Activated naive CD8-positive, alpha-beta T cell treated with anti-CD3 and anti-CD28 coated beads, Interleukin-2, amount 50 U/mL, for 16 hours (primary cell): ENCODE measurements around the gene RNF220.
"Not testable (repeated sequence)": the region's sequence is repeated elsewhere in the genome, so short reads cannot be mapped to it uniquely, and the experiment has no call there.

Experiments
- DNase-seq: peaks from one replicate; pipeline ENCODE4 v3.0.0-alpha.2; 2020; ENCODE audit warnings: low read depth, low spot score

Gene RNF220

DNA sequence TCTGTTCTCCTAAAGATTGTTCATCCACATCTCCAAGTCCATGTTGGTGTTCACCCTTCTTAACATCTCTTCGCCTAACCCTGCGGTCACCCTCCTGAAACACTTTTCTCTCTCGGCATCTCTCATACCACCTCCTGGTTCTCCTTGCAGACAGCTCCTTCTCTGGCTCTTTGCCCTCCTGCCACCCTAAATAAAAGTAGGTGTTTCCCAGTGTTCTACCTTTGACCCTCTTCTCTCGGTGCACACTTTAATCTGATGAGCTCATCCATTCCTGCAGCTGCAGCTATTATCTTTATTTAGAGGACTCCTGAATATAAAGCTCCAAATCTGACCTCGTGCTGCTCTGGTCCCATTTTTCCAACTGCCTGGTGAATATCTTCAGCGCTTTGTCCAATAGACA is 142.3 kb downstream of the RNF220 start:
- DNase-seq = no peak

GRCh38 chr1:44547837-44548236 is 142.8 kb downstream of the RNF220 start:
- DNase-seq = no peak

DNA sequence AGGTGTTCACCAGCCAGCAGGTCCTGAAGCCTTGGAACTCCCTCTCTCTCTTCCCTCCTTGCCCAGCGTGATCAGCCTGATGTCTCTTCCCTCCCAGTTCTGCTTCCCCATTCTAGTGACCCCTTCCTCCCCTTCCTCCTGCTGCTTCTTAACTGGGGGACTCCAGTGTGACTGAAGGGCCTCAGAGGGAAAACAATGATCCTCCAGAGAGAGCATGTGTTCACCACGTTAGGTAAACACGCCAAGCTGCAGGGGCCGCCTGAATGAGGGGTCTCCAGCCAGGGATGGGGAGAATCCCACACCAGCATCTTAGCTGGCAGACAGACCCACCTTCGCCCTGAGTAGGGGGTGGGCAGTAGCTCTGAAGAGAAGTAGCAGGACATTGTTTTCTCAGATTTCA is 144.5 kb downstream of the RNF220 start:
- no peak for DNase-seq

DNA sequence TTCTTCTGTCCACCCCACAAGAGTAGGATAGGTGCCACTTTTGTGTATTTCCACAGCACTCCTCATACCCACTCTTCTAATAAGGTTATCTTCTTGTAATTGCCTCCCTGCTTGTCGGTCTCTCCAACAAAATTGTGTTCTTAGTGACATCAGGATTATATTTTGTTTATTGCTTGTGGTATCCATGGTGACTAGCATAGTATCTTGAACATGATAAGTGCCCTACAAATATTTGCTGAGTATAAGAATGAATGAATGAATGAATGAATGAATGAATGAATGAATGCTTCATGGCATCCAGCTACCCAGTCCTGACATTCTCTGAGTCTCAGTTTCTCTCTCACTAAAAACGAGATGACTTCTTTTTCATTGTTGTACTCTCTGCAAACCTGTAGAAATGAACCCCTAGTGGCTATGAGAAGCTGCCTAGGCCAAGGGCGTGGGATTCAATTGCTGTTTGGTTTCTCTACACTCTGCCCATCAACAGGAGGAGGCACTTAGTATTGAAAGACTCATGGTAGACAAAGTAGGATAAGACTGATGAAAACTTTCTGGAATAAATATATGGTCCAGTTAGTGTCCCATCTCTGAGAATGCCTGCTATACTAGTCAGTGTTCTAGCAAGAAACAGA is 148.2 kb downstream of the RNF220 start:
- no peak for DNase-seq

GRCh38 chr1:44553771-44554170 is 148.7 kb downstream of the RNF220 start:
- no peak for DNase-seq

DNA sequence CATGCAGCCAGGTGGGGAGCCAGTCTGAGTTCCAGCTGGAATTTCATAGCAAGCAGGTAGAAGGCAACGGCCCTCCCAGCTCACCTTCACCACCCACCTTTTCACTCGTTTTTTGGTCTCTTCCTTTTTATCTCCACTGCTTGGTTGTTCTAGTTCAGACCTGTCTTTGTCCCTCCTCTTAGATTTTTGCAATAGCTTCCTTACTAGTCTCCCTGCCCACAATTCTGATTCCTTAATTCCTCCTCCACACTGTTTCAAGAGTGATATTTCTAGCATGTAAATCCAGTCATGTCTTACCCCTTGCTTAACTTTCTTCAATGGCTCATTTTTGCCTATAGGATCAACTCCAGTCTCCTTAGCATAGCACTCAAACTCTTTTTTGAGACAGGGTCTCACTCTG is 149.7 kb downstream of the RNF220 start:
- DNase-seq = no peak

DNA sequence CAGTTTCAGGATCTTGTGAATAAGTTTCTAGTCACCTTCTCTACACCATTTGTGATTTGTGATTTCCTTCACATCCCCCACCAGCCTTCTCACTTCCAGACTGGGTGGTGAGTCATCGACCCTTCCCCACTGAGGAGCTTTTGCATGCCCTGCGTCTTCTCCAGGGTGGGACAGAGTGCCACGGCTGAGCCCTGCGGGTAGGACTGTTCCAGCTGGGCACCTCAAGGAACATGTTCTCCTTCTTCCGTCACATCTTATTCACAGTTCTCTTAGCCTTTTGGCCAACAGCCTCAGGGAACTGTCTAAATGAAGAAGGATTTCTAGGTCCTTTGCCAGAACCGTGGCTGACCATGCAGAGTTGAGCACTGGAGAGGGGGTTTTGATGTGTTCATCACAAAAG is 152.7 kb downstream of the RNF220 start:
- no peak for DNase-seq

- no peak for DNase-seq
These were observed 153.8 kb downstream of the RNF220 start for GRCh38 chr1:44558883-44559282.

GRCh38 chr1:44559330-44559729 is 154.3 kb downstream of the RNF220 start:
- DNase-seq = no peak

DNA sequence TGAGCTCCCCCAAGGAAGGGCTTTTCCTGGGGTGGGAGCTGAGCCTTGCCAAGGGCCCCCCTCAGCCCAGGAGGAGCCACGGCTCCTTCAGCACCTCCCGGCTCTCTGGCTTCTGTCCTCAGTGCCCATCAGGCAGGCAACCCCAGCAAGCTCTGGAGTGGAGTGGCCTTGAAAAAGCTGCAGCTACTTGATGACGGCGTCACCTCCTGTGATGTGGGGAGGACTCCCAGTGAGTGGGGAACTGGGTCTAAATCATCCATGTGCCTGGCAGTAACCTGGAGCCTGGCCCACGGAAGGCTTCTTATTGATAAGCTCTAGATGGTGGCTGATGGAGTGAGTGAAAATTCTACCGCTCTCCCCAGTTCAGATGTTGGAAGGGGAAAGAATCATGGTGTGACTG is 154.9 kb downstream of the RNF220 start:
- no peak for DNase-seq

- not testable (repeated sequence) for DNase-seq
These were observed 155.6 kb downstream of the RNF220 start for GRCh38 chr1:44560696-44561095.

GRCh38 chr1:44565259-44565750 is 160.2 kb downstream of the RNF220 start:
- DNase-seq = no peak

- no peak for DNase-seq
These were observed 160.8 kb downstream of the RNF220 start for GRCh38 chr1:44565833-44566232.

GRCh38 chr1:44566281-44567046 is 161.4 kb downstream of the RNF220 start:
- DNase-seq = no peak

GRCh38 chr1:44568128-44568900 is 163.3 kb downstream of the RNF220 start:
- DNase-seq = no peak

DNA sequence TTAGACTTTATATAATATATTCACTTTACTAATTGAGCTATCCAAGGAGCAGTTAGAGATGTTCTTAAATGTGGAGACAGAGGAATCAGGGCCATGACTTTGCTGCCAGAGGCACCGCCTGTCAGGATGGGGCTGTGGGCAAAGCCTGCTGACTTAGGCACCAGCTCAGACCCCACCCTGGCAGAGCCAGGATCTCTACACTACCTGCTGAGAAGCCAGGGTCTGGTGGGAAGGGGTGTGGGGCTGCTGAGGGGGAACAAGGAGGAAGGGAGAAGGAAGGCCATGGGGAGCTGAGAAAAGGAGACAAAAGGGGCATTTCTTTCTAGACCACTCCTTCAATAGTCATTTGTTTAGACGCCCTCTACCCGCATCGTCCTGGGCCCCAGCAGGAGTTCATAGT is 164.4 kb downstream of the RNF220 start:
- DNase-seq = no peak

GRCh38 chr1:44571712-44572571 is 166.9 kb downstream of the RNF220 start:
- no peak for DNase-seq

GRCh38 chr1:44572572-44572879 is 167.5 kb downstream of the RNF220 start:
- DNase-seq = no peak

DNA sequence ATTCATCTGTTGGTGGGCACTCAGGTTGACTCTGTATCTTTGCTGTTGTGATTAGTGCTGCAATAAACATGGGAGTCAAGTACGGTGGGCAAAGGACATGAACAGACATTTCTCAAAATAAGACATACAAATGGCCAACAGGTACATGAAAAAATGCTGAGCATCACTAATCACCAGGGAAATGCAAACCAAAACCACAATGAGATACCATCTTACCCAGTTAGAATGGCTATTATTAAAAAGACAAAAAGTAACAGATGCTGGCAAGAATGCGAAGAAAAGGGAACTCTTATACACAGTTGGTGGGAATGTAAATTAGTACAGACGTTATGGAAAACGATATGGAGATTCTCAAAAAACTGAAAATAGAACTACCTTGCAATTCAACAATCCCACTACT is 170.3 kb downstream of the RNF220 start:
- no peak for DNase-seq

DNA sequence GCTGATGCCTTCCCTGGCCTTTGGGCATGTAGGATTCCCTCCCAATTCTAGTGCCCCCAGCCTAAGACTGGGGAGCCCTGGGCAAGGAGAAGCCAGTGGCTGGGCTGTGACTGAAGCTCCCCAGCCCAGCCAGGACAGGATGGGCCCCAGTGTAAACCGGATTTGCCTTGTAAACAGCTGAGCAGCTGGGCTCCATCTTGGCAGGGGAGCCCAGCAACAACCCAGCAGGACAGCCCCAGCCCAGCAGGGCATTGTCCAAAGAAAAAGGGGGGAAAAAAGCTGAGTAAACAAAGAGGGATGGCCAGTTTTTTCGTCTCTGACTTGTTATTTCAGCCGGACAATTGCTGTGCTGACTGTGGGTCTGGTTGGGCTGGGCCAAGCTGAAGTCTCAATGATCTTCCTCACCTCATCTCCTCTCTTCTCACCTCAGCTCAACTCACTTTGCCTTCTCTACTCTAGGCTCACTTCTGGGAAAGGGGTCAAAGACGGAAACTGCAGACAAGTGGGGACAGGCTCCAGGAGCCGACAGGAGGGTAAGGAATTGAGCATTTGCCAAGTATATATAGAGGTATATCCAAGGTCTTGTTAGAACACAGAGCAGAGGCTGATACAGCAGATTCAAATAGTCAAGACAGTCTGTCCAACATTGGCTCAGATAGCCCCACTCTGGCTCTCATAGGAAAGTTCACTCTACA is 171.5 kb downstream of the RNF220 start:
- DNase-seq = no peak

- DNase-seq = no peak
These were observed 176.2 kb downstream of the RNF220 start for GRCh38 chr1:44581205-44581604.
